WI38 (cell line): ENCODE measurements around the gene SHISA9.

ENCODE experiments used
- H3K4me3 ChIP-seq: 2 replicates; pipeline ENCODE4 v1.5.1; 2011; ENCODE audit warnings: low read depth, mild to moderate bottlenecking, control low read depth, low read length
- CTCF ChIP-seq: IDR thresholded peaks from 2 replicates; pipeline ENCODE4 v1.5.1; 2012; ENCODE audit warnings: low read depth, mild to moderate bottlenecking, control low read depth, low read length

SHISA9 gene

GRCh38 chr16:13036600-13036999 lies 135.2 kb downstream of the SHISA9 start:
- H3K4me3 ChIP-seq: no peak overlapping the region
- TF ChIP-seq CTCF: no peak

- H3K4me3 ChIP-seq: no peak overlapping the region
- no peak for TF ChIP-seq CTCF
Measured at GRCh38 chr16:13038591-13038990, 137.2 kb downstream of the SHISA9 start.

- no peak overlapping the region for H3K4me3 ChIP-seq
- no peak for TF ChIP-seq CTCF
Measured at GRCh38 chr16:13039526-13039925, 138.1 kb downstream of the SHISA9 start.

- H3K4me3 ChIP-seq: no peak overlapping the region
- no peak for TF ChIP-seq CTCF
Measured at GRCh38 chr16:13041180-13041579, 139.8 kb downstream of the SHISA9 start.

- no peak for TF ChIP-seq CTCF
- H3K4me3 ChIP-seq: no peak overlapping the region
Measured at GRCh38 chr16:13041646-13042290, 140.4 kb downstream of the SHISA9 start.

GRCh38 chr16:13042291-13042685 lies 140.9 kb downstream of the SHISA9 start:
- no peak for TF ChIP-seq CTCF
- H3K4me3 ChIP-seq: no peak overlapping the region

- TF ChIP-seq CTCF: no peak
Measured at GRCh38 chr16:13046061-13046821, 144.8 kb downstream of the SHISA9 start.

More at GRCh38 chr16:13046061-13046821, 144.8 kb downstream of the SHISA9 start:
- no peak overlapping the region for H3K4me3 ChIP-seq
